NCI-H1092 treated with DMSO at 0.1 percent for 48 hours (cell line): Measurements from ENCODE around the gene MAPK6.
A peak's percentile ranks its signal among the peaks of the same experiment; 100 is the strongest.
"Not testable (repeated sequence)": the region's sequence is repeated elsewhere in the genome, so short reads cannot be mapped to it uniquely, and the experiment has no call there.

Experiments used
- DNase-seq: peaks from one replicate; lab custom pipeline; 2025; lab: John Stamatoyannopoulos, UW

MAPK6 gene

DNA sequence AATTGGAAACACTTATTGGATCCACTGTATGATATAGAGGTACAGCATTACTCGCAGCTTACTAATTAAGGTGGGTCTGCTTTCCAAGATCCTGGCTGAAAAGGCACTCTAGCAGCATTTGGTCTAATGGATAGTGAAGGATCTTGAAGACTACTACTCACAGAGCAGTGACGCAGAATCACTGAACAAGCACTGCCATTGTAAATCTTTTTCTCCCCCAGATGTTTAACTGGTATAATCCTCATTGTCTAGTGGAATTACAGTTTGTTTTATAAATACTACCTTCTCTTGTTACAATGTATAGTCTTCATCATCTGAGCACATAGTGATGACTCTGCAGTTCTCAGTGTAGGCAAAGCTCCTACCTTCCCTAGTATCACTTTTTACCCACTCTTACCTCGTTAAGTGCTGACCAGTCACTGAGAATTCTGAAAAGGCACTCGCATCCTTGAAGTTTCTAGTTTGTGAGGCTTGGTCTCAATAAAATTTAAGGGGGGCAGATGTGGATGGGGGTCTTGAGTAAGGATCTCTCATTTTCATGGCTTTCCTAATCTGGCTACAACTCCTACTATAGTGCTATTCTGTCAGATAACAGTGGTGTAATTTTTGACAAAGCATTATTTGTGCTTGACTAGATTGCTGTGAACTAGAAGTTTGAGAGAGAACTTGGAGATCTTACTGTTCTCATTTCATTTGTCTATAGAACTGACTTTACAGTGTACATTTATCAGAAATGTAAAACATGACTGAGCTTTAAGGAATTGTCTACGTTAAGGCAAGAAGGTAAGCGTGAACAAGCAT lies 23.2 kb downstream of the MAPK6 start:
- no peak for DNase-seq

DNA sequence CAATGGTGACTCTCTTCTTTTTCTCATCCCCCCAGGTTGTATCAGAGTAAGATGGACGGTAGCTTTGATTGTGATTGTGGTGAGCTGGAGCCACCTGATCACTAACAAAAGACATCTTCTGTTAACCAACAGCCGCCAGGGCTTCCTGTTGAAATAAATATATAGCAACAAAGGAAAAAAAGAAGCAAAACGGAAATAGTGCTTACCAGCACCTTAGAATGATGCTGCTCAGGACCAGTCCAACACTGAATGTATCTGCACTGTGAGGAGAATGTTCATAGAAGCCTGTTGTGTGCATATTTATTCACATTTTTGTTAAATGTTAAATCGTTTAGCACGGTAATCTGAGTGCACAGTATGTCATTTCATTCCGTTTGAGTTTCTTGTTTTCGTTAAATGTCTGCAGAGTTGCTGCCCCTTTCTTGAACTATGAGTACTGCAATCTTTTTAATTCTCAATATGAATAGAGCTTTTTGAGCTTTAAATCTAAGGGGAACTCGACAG lies 26.8 kb downstream of the MAPK6 start:
- not testable (repeated sequence) for DNase-seq

DNA sequence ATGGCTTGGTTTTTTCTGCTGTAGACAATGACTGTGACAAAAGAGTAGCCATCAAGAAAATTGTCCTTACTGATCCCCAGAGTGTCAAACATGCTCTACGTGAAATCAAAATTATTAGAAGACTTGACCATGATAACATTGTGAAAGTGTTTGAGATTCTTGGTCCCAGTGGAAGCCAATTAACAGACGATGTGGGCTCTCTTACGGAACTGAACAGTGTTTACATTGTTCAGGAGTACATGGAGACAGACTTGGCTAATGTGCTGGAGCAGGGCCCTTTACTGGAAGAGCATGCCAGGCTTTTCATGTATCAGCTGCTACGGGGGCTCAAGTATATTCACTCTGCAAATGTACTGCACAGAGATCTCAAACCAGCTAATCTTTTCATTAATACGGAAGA lies 27.5 kb downstream of the MAPK6 start:
- DNase-seq = not testable (repeated sequence)

DNA sequence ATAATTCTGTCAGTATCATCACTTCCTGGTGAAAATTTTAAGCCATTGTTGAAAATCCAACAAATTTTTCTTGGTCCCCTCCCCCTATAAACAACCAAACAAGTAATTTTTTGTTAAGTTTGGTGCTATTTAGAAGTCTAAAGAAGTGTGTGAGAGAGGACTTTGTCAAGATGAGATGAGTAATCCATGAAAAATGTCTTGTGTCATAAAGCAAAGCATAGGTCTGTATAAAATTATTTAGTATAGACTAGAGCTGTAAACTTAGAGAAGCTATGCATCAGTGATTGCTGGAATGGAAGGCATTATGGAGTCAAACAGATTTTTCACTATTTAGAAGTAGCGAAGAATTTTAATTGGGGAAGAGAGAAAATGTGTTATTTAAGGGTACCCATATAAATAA lies 31.4 kb downstream of the MAPK6 start:
- no peak for DNase-seq

DNA sequence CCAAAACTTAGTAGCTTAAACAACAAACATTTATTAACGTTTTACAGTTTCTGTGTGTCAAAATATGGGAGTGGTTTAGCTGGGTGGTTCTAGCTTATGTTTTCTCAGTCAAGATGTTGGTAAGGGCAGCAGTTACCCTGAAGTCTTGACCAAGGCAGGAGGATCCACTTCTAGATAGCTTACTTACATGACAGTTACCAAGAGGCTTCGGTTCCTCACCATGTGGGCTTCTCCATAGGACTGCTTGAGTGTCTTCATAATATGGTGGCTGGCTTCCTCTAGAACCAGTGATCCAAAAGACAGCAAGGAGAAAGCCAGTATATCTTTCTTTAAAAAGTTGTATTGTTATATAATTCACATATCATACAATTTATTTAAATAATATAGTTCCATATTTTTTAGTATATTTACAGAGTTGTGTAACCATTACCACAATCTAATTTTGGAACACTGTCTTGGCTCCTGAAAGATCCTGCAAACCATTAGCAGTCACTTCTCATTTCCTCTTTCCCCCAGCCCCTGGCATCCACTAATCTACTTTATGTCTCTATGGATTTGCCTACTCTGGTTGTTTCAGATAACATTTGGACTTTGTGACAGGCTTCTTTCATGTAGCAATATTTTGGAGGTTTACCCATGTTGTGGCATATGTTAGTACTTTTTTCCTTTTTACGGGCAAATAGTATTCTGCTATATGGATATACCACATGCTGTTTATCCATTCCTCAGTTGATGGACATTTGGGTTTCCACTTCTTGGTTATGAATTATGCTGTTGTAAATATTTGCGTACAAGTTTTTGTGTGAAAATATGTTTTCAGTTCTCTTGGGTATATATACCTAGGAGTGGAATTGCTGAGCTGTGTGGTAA lies 33.3 kb downstream of the MAPK6 start:
- no peak for DNase-seq

DNA sequence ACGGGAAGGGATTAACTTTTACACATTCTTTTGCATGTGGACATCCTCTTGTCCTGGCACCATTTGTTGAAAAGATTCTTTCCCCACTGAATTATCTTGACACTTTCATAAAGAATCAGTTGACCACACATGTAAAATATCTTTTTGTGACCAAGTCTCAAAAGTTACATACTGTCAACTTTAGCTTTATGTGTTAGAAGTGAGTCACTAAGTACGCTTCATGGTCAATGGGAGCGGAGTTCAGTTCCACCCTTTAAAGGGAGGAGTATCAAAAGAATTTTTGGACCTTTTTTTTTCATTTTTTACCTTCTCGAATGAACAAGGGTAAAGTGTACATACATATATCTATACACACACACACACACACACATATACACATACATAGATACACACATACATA lies 35.4 kb downstream of the MAPK6 start:
- no peak for DNase-seq

DNA sequence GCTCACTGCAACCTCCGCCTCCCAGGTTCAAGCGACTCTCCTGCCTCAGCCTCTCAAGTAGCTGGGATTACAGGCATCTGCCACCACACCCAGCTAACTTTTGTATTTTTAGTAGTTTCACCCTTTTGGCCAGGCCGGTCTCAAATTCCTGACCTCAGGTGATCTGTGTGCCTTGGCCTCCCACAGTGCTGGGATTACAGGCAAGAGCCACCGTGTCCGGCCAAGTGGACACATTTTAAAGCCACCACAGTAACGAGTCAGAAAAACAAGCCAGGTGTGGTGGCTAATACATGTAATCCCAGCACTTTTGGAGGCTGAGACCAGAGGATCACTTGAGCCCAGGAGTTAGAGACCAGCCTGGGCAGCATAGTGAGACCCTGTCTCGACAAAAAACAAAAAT lies 35.8 kb downstream of the MAPK6 start:
- DNase-seq = not testable (repeated sequence)

DNA sequence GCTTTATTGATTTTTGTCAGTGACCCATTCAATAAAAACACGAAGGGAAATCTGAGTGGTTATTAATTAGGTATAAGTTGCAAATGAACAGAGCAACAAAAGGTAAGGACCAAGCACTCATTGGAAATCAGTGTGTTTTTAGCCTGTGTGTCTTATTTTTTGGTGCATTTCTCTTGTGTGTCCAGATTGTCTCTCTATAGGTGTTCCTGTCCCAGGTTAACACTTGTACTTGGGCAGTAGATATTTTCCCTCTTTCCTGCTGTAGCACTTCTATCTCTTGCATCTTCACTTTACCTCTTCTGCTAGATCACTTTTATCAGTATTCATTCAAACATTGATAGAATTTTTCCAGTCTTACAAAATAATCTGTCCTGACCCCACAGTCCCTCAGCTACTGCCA lies 37.0 kb downstream of the MAPK6 start:
- no peak for DNase-seq

DNA sequence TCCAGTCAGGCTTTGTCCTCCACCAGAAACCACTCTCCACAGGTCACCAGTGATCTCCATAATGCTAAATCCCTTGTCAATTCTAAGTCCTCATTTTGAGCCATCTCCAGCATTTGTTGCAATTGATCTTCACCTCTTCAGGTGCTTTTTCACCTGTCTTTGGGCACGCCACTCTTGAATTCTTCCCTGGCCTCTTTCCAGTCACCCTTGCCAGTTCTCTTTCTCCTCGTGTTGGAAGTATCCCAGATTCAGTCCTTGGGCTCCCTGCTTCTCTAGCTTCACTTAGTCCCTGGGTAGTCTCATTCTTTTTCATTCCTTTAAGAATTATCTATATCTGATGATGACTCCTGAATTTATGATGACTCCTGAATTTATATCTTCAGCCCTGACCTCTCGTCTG lies 37.5 kb downstream of the MAPK6 start:
- DNase-seq = no peak

DNA sequence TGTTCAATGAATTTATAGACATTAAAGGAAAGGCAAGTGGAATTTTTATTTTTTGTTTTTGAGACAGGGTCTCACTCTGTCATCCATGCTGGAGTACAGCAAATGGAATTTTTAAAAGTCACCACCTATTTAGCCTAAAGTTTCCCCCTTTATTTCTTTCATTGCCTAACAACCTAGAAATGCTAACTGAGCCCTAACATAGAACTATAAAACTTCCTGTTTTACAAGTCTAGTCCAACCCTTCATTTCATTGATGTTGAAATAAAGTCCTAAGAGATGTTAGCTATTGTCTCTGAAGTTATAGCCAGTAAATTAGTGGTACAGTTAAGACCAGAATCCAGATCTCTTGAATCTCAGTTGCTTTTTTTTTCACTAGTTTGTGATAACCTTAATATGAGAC lies 39.0 kb downstream of the MAPK6 start:
- DNase-seq = no peak

DNA sequence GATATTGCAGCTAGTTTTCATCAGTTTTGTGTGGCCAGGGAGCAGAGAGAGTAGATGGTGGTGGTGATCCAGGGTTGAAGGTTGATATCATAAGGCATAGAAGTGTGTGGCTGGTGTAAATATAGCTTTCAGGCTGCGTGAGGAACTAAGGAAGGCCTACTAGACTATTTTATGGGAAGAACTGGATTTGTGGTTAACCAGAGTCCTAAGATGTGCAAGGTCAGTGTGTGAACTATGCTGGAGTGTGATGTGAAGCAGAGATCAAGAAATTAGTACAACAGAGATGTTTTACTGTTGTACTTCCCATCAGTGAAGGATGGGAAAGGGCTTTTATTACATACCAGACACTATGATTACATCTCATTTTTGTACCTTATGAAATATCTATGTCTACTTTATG lies 41.5 kb downstream of the MAPK6 start:
- DNase-seq = no peak

DNA sequence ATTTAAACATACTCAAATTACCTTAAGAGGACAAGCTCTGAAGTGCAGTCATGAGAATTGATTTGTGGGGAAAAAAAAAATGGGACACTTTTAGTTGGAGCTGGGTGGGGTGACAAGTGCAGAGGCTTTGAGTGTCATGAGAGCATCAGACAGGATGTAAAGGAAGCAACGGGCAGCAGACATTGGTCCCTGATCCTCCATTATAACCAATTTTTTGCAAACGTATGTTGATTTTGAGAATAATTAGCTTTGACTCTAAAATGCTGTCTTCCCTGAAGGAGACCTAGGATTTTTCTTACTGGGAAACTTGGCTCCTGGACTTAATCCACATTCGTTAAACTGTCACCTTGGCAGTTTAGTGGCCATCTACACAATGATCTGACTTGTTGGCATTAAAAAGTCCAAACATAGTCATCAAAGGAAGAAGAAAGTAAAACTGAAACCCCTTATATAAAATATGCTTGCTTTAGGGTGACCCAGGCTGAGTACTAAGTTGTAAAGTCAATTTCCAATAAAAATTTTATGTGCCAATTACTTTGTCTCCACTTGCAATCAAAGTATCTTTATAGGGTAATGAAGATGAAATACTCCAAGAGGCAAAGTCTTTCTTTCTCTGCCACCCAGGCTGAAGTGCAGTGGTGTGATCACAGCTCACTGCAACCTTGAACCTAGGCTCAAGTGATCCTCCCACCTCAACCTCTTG lies 48.0 kb downstream of the MAPK6 start:
- DNase-seq = no peak

DNA sequence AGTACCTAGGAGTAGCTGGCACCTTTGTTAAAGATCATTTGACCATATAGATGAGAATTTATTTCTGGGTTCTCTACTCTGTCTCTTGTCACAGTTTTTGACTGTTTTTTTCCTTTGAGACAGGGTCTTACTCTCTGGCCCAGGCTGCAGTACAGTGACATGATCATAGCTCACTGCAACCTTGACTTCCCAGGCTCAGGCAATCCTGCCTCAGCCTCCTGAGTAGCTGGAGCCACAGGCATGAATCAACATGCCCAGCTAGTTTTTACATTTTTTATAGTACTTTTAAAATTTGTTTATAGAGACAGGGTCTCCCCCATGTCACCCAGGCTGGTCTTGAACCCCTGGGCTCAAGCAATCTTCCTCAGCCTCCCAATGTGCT lies 48.5 kb downstream of the MAPK6 start:
- no peak for DNase-seq

DNA sequence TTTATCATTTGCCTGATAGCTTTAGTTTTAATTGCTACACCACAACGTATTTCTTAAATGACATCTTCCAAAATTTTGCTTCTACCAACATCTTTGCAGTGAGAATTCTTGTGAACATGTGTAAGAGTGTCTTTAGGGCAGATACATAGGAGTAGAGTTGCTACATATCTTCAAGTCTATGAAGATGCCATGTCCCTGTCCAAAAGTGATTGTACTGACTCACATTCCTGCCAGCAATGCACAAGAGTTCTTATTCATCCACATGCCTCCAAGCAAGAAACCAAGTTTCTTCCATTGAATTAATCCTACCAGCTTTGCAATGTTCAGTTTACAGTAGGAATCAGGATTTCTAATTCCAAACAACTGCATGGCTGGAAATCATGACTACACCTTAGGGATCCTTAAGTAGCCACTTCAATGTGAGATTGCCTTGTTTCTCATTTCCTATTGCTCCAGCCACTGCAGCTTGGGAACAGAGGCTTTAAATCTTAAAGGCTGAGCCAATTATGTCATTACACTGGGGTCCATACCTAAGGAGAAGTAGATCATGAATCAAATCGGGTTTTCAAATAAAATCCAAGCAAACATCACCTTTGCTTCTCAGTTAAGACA lies 49.1 kb downstream of the MAPK6 start:
- no peak for DNase-seq

DNA sequence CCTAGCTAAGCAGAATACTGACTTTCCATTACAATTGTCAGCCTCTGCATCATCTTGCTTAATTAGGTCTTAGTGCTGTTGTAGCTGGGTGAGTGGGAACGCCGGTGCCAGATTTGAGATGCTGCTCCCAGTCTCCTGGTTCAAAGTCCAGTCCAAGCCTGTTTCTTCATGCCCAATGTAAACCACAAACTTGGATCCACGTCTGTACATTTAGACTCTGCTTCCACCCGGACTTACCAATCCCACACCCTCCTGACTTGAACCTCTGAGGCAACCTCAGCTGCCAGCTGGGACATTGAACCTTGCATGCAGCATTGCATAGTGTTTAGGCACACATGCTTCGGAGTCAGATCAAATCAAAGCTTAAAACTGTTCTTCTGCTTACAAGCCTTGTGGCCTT lies 50.5 kb downstream of the MAPK6 start:
- no peak for DNase-seq

DNA sequence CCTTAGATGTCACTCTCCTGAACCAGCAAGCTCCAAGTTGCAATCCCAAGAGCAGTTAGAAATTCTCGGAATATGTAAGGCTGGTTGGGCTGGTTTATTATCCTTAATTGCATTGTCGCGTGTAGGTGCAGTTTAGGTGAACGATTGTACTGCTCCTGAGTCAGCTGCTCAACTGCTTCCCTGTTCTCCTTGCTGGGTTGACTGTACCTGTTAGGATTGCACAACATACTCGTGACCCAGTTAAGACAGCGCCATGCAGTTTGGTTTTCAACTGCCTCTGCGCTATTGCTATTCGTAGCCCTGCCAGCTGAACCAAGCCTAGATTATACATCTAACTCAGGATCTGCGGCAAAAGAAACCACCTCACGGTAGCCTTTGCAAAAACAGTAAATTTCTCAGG lies 52.6 kb downstream of the MAPK6 start:
- no peak for DNase-seq

DNA sequence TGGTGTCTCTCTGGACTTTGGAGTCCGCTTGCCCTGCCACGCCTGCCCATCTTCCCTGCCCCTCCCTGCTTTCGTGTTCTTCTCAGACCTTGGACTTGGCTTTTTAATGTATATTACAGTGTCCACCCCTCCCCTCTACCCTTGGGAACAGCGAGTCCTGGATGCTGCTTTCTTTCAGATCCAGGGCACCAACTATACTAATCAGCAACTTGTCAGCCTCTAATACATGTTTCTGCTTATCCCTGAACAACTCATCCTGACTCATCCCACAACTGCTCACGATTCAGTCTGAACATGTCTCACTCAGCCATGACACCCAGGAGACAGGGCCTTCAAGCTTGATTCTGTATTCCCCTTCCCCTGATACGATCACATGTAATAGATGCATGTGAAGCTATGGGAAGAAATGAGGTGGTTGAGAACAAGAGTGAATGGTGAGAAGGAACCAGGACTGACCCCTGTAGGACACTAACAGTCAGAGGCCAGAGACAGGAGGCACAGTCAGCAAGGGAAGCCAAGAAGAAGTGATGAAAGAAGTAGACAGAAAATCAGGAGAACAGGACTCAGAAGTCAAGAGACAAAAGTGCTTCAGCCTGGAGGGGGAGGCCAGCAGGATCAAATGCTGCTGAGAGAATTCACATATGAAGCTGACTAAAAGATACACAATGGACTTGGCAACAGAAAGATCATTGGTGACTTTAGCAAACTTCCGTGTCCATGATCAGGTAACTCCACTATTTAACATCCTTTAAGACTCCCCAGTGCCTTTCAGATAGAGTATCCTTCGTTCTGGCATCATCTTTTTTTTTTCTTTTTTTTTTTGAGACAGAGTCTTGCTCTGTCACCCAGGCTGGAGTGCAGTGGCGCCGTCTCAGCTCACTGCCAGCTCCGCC lies 58.1 kb downstream of the MAPK6 start:
- DNase-seq = no peak

DNA sequence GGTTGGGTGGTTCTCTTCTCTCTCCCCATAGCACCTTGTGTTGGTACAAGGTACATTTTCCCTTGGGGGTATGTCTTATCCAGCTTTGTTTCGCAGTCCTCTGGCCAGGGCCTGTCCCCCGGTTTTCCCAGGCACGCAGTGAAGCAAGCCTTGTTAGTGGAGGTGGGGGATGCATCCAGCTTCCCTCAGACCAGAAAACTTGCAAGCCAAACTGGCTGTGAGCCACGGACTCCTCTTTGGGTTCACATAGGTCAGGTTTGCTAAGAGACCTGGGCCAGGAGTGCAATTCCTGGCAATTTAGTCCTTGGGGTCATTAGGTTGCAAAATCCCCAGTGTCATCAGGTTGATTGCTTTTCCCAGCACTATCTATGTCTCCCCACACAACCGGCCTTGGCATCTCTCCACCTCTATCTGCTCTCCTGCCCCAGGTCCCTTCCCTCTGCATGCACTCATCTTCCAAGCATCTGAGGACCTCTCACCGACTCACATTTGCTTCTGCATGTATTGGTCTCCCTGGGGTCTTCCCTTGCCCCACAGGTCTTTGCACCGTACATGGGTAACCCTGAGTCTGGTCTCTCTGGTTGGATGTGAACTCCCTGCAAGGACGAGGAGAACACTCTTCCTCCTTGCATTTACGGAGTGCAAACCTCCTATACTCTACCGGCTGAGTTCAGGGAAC lies 59.3 kb downstream of the MAPK6 start:
- DNase-seq = no peak

DNA sequence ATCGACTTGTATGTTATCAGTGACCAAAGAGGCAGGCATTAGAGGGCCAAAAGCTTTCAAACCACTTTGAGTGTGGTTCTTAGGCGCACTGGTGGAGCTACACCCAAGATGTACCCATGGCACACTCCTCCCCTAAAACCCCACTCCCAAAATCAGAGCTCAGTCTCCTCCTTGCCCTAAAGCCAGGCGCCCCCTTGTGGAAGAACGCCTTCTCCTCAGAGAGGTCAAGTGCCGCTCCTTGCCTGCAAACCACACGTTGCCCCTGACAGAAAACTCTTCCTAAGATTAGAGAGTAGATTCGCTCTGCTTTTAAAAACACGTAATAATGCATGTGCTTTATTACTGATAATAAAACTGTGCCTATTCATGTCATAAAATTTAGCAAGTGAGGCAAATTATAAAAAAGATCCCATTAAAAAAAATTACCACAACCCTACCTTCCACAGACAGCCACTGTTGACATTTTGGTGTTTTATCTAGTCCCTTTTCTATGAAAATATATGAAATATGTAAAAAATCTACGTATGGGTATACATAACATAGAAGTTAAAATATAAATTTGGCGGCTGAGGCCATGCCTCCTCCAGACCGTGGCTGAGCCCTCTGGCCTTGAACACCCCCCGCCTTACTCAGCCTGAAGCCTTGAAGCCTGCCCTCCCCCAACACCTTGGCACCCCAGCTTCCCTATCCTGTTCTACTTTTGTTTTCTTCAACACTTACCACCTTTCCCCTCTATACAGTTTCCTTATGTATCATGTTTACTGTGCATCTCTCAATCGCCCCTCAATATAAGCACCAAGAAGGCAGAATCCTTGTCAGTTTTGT lies 60.1 kb downstream of the MAPK6 start:
- peak; percentile 22 for DNase-seq

DNA sequence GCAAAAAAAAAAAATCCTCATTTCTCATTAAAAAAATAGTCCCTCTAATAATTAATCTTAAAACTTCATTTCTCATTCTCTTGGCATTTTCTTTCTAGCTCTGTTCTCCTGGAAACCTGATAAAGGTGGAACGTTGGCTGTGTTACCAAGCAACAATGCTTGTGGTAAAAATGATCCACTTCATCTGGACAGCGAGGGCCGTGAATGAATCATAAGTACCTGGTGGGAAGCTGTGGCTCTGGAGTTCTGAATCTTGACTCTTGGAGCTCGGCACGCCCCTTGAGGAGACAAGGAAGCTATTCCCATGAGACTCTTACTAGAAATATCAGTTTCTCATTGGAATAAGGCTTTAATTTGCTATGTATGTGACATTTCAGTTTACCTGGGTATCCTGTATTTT lies 61.0 kb downstream of the MAPK6 start:
- no peak for DNase-seq
